ENCODE data around the gene SKIDA1.

The SKIDA1 gene

DNA sequence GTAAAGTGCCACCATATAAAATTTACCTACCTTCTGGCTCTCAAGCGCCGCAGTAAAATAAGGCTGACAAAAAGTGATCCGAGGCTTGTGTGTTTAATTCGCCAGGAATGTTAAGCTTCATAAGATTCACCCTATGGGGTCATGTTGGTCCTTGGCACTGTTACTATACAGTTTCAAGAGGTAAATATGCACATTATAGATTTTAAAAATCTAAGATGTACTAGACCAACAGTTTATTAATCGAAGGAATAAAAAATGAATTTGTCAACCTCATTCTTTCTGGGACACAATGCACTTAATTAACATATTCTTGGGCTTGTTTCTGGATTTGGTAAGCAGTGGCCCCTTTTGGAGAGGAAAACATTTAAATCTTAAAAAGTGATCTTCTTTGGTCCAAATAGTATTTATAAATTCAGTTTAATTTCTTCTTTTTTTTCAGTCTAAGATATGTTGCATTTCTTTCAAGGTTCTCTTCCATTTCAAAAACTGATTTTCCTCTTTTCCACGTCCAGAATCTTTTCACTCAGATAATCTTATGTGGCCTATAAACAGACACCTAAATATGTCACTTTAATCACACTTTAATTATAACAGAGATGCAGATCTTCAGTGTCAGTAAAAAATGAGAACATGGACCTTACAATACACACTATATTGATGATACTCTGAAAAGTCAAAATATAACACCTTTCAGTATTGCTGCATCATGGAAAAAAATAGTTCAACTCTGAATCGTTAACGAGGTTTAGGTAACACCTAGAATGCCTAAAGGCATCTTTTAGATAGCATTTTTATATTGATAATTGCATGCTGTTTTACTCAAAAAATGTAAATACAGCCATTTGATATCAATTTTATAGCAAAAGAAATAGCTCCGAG is 3.8 kb upstream of the SKIDA1 start:
- in situ Hi-C loops (cut with MboI; ENCODE audit: low sequenced_read_pairs): no loop called here

DNA sequence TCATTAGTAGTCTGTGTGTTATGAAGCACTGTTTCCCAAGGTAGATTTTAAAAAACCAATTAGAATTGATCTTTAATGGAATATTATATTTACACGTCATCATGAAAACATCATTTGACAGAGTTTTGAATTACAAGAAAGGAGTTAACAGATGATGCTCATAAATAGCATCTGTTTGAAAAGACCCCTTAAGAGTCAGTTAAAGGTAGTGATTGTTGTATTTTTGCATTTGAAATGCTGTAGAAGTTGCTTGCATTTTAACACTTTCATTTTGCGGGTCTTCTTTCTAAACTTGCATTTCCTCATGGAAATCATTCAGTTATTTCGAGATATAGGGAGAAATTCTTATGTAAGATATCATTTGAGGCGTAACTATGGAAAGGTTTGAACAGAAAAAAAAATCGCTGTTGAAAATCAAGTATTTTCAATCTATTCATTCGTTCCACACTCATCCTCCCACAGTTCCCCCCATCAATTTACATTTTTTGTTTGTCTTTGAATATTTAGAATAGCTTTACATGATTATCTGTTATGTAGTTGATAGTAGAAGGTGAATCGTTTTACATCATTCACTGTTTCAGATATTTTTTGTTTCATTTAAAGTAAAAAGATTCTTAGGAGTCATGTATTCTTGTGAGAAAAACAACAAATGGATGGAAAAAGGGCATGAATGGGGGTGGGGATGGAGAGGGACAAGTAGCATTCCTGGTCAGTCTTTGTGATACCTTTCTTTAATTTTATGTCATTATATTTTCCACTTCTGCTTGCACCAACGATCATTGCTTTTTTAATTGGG is 3.0 kb upstream of the SKIDA1 start:
- in situ Hi-C loops (cut with MboI; ENCODE audit: low sequenced_read_pairs): no loop called here

- in situ Hi-C loops (cut with MboI; ENCODE audit: low sequenced_read_pairs): no loop called here
These were observed 2.2 kb upstream of the SKIDA1 start for GRCh38 chr10:21527598-21528235.

DNA sequence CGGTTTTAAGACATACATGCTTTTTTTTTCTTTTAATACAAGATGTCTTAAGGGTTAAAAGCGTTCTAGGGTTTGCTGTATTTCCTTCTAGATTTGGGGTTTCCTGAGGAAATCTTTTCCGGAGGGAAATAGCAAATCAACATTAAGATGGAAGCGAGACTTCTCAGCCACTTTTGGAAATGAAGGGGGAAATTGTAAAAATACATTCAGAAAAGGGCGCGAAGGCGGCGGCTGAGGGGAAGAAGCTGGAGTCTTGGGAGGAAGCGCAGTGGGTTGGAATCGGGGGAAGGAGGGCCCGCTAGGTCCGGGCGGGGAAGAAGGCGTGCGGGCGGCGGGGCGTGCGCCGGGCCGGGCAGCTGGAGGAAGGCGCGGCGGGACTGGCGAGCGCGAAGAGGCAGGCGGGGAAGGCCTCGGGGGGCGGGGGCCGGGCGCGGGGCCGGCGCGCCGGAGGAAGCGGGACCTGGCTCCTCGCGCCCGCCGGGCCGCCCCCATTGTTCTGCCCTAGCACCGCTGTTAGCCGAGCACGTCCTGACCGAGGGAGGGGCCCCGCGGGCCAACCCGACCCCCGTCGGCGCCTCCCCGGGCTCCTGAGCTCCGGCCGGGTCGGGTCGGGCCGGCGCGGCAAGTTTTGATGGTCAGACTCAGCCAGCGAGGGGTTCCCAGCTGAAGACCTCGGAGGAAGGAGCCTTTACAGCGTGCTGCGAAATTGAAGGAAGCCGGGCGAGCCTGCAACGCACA is 1.5 kb upstream of the SKIDA1 start:
- in situ Hi-C loops (cut with MboI; ENCODE audit: low sequenced_read_pairs): no loop called here

DNA sequence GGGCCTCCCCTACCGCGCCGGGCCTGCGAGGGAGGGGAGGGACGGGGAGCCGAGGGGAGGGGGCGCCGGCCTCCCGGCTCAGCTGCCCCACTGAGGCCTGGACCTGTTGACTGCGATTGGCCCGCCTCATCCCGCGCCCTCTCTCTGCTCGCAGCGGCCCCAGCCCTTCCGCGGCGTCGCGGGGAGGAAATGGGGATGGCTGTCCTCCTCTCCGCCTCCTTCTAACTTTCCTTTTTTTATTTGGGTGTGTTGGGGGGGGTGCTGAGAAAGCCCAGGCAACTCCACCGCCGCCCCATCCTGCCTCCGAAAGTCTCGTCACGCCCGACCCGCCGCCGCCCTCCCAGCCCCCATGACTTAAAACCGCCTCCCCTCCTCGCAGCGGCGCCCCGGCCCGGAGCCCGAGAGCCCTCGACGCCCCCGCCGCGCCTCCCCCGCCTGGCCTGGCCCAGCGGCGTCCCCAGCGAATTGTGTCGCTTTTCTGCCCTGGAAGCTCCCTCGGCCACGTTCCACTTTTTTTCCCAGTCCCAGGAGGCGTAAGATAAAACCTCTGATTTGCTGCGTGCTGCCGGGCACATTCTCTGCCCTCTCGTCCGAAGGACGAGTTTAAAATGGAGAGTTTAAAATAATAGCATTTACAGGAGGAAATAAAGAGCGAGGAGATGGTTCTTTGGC is 842 bp upstream of the SKIDA1 start:
- in situ Hi-C loops (cut with MboI; ENCODE audit: low sequenced_read_pairs): no loop called here

- in situ Hi-C loops (cut with MboI; ENCODE audit: low sequenced_read_pairs): no loop called here
These were observed 736 bp downstream of the SKIDA1 start for GRCh38 chr10:21524526-21525366.

GRCh38 chr10:21524131-21524525 is 1.4 kb downstream of the SKIDA1 start:
- in situ Hi-C loops (cut with MboI; ENCODE audit: low sequenced_read_pairs): no loop called here

DNA sequence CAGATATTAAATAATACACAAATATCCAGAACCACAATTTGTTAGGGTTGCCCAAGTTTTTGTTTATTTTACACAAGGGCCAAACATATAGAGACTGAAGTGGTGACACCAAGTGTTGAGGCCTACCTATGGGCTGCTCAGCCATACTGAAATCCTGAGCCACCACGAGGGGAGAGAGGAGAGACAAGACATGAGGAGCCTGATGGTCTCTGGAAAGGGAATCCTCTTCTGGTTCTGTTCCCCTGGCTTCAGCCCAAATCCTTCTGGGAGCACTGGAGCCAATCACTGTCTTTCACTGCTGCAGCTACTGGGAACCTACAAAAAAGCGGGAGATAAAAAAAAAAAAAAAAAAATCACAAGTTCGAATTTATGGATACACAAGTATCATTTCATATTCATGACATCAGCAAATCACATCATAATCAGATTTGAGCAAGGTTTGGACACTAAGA is 1.9 kb downstream of the SKIDA1 start:
- in situ Hi-C loops (cut with MboI; ENCODE audit: low sequenced_read_pairs): no loop called here

GRCh38 chr10:21522631-21523406 is 2.7 kb downstream of the SKIDA1 start:
- in situ Hi-C loops (cut with MboI; ENCODE audit: low sequenced_read_pairs): no loop called here

- in situ Hi-C loops (cut with MboI; ENCODE audit: low sequenced_read_pairs): no loop called here
These were observed 3.5 kb downstream of the SKIDA1 start for GRCh38 chr10:21521751-21522533.

- in situ Hi-C loops (cut with MboI; ENCODE audit: low sequenced_read_pairs): no loop called here
These were observed 4.5 kb downstream of the SKIDA1 start for GRCh38 chr10:21520949-21521348.

GRCh38 chr10:21520509-21520908 is 5.0 kb downstream of the SKIDA1 start:
- in situ Hi-C loops (cut with MboI; ENCODE audit: low sequenced_read_pairs): no loop called here

GRCh38 chr10:21519941-21520436 is 5.5 kb downstream of the SKIDA1 start:
- in situ Hi-C loops (cut with MboI; ENCODE audit: low sequenced_read_pairs): no loop called here

DNA sequence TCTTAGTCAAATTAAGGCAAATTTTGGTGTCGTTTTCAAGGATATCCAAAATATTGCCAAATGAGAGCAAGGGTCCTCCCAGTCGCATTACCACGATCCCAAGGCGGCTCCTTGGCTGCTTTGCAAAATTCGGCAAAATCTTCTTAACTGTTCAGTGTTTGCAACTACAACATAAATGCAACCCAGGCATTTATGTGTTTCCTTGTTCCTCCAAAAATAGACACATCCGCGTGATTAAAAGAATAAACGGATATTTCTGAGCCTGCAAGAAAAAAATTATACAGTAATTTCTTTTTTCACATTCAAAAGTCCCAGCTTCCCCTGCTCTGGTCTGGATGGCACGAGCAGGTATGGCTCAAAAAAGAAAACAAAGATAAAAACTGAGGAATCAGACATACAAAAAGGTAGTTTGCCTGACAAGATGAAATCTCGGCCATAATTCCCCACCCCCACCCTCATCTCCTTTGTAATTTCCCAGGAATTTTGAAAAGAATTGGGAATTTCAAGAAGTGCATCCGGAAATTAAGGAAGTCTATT is 6.0 kb downstream of the SKIDA1 start:
- in situ Hi-C loops (cut with MboI; ENCODE audit: low sequenced_read_pairs): no loop called here

- in situ Hi-C loops (cut with MboI; ENCODE audit: low sequenced_read_pairs): no loop called here
These were observed 6.7 kb downstream of the SKIDA1 start for GRCh38 chr10:21518641-21519396.

- in situ Hi-C loops (cut with MboI; ENCODE audit: low sequenced_read_pairs): no loop called here
These were observed 7.3 kb downstream of the SKIDA1 start for GRCh38 chr10:21518149-21518640.
